GM11168 (cell line): ENCODE results near the gene COL6A2.
"Not testable (repeated sequence)": the region's sequence is repeated elsewhere in the genome, so short reads cannot be mapped to it uniquely, and the experiment has no call there.

Experiments
- in situ Hi-C: fragments of 300-500 bp; cut with MboI; formaldehyde crosslinking; loops from one replicate; pipeline ENCODE4 v1.12.0; 2022; ENCODE audit warnings: low sequenced_read_pairs; ENCODE audit not compliant: unreplicated experiment

The COL6A2 gene

DNA sequence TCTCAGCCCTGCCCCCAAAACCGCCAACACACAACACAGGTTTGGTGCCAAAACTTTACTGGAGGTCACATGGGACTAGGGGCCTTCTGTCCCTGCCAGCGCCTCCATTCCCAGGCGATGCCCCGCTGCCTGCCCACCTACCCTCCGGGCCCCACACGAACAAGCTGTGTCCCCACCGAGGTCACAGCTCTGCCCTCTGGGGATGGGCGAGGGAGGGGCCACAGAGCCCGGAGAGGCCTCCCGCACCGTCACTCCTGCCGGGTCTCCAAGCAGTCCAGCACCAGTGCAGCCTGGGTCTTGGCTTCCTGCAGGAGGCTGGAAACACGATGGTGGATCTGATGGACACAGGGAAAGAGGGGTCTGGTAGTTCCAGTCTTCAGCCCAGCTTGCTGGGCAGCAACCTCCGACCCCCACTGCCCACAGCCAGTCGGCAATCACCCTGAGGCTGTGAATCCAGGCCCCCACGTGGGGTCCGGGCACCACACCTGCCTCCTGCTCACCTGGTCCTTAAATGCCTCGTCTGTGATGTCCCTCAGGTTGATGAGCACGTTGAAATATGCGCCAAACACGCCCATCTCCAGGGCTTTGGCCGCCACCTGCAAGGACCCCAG, 38.9 kb downstream of the COL6A2 start:
- in situ Hi-C loops = no loop called here

DNA sequence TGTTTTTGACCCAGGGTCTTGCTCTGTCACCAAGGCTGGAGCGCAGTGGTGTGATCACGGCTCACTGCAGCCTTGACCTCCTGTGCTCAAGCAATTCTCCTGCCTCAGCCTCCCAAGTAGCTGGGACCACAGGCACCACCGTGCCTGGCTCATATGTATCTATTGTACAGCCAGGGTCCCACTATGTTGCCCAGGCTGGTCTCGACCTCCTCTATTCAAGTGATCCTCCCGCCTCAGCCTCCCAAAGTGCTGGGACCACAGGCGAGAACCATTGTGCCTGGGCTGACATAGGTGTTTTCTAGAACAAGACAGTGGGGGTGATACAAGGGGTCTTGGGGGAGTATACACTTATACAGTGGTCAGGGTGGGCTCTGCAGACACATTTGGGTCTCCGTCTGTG, 40.0 kb downstream of the COL6A2 start:
- in situ Hi-C loops = no loop called here

DNA sequence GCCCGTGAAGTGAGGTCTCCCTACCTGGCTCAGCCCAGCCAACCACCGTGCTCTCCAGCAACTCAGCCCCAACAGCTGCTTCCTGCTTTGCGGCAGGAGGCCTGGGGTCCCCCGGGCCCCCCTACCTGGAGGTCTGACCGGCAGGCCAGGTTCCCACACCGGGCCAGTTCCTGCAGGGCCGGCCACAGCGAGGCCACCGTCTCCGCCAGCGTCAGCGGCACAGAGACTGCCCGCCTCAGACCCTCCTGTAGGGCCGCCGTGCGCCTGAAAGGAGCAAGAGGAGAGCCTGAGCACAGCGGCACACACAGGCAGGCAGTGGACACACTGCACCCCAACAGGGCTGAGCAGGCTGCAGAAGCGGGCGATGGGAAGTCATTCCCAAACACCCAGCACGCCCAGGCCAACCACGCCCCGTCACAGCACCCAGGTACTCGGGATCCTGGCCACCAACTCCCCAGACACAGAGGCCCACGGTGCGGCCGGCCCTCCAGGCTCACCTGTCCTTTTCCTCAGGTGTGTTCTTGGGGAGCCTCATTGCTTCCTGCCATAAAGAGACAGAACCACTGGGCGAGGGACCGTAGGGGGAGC, 40.6 kb downstream of the COL6A2 start:
- in situ Hi-C loops = no loop called here

DNA sequence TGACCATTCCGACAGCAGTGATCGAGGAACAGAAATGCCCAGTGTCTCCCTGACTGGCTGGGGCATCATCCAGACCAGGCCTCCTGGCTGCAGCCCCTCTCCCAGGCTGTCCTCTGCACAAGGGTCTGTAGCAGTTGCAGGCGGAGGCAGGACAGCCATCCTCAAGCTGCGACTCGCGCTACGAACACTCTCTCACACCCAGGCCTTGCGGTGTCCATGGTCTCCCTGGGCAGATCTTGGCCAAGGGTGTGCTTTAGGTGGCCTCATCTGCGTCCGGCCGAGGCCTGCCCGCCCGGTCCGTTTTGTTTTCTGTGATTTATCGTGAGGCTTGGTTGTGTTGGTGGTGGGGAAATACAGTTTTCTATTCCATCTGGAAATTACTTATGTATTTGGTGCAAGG, 41.8 kb downstream of the COL6A2 start:
- in situ Hi-C loops = no loop called here

DNA sequence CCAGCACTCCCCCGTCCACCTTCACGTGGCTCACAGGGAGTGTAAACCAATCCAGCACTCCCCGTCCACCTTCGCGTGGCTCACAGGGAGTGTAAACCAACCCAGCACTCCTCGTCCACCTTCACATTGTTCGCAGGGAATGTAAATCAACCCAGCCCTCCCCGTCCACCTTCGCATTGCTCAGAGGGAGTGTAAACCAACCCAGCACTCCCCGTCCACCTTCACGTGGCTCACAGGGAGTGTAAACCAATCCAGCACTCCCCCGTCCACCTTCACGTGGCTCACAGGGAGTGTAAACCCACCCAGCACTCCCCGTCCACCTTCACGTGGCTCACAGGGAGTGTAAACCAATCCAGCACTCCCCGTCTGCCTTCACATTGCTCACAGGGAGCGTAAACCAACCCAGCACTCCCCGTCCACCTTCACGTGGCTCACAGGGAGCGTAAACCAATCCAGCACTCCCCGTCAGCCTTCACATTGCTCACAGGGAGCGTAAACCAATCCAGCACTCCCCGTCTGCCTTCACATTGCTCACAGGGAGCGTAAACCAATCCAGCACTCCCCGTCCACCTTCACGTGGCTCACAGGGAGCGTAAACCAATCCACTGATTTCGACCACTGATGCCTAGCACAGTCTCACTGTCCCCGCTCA, 42.6 kb downstream of the COL6A2 start:
- in situ Hi-C loops = not testable (repeated sequence)

DNA sequence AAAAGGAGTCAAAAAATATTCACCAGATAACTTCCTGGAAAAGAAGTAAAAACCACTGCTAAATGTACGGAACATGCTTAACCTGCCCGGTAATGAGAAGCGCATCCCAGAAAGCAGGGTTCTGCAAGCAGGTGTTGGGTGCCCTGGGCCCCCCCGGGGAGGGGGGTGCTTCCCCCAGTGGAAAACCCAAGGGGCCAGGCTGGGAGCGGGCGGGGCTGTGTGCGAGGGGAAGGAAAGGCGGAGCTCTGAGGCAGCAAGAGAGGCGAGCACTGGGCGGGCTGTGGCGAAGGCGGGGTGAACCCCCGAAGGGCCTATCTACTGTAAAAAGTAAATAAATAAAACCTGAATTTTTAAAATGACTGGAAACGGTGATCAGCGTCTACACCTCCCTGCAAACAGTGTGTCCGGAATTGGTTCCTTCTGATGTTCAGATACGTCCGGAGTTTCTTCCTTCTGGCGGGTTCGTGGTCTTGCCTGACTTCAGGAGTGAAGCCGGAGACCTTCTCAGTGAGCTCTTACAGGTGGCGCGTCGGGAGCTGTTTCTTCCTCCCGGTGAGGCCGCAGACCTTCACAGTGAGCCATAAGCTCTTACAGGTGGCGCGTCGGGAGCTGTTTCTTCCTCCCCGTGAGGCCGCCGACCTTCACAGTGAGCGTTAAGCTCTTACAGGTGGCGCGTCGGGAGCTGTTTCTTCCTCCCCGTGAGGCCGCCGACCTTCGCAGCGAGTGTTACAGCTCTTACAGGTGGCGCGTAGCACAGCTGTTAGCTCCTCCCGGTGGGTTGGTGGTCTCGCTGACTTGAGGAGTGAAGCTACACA, 44.1 kb downstream of the COL6A2 start:
- in situ Hi-C loops = no loop called here

DNA sequence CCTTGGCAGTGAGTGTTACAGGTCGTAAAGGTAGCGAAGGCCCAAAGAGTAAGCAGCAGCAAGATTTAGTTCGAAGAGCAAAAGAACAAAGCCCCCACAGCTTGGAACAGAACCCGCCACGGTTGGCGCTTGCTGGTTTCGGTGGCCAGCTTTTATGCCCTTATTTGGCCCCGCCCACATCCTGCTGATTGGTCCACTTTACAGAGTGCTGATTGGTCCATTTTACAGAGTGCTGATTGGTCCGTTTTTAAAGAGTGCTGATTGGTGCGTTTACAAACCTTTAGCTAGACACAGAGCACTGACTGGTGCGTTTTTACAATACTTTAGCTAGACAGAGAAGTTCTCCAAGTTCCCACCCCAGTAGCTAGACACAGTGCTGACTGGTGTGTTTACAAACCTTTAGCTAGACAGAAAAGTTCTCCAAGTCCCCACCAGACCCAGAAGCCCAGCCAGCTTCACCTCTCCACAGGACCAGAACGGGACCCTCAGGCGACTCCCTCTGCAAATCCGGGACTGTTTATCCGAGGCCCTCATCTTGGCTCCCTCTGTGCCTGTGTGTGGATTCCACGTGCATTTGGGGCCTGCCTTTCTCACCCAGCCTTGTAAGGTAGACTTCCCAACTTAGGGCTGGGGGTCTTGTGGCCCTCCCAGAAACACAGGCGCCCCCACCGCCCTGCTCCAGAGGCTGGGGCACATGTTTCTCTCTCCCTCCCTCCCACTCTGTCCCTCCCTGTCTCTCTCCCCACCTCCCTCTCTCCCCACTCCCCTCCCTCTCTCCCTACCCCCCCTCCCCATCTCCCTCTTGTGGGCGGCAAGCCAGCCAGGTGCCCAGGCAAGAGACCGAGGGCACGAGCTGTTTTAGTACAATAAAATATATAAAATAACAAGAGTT, 44.9 kb downstream of the COL6A2 start:
- in situ Hi-C loops = no loop called here

DNA sequence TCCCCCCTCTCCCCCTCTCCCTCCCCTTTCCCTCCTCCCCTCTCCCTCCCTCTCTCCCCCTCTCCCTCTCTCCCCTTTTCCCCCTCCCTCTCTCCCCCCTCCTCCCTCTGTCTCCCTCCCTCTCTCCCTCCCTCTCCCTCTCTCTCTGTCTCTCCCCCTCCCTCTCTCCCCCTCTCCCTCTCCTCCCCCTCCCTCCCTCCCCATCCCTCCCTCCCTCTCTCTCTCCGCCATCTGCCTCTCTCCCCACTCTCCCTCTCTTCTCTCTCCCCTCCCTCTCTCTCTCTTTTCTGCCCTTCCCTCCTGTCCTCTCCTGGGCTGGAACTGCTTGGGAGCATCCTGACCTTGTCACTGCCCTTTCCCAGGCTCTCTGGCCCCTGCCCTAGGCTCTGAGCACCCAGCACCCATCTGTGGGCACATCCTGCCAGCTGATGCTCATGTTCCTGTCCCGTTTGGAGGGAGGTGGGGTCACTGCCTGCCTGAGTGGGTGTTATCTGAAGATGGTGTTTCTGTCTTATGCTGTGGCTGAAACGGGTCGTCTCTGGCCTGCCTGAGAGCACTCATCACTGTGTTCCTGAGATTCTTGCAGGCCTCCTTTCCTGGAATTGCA, 46.7 kb downstream of the COL6A2 start:
- in situ Hi-C loops = no loop called here

DNA sequence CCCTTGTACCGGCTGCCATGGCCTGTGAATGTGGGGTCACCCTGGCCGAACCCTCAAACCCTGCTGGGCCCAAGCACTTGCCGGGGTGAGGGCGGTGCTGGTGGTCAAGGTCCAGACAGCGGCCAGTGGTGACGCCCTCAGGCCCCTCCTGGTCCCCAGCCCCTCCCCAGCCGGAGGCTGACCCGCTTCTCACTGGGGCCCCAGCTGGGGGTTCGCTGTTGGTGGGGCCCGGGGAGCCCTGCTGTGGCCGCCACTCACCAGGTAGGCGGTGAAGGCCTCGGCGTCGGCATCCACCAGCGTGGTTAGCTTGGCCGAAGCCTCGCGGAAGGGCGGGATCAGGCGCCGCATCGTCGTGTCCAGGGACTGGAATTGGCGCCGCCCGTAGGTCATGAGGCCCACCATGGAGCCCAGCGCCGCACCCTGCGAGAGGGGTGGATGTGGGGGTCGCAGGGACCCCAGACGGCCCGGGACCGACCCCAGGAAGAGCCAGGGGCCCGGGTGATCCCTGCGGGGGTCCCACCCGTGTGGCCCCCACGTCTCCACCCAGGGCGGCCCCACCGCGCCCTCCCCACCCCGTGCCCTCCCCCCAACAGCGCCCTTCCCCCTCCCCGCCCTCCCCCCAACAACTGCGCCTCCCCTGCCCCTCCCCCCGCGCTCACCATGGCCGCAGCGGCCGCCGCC, 47.4 kb downstream of the COL6A2 start:
- in situ Hi-C loops = no loop called here

DNA sequence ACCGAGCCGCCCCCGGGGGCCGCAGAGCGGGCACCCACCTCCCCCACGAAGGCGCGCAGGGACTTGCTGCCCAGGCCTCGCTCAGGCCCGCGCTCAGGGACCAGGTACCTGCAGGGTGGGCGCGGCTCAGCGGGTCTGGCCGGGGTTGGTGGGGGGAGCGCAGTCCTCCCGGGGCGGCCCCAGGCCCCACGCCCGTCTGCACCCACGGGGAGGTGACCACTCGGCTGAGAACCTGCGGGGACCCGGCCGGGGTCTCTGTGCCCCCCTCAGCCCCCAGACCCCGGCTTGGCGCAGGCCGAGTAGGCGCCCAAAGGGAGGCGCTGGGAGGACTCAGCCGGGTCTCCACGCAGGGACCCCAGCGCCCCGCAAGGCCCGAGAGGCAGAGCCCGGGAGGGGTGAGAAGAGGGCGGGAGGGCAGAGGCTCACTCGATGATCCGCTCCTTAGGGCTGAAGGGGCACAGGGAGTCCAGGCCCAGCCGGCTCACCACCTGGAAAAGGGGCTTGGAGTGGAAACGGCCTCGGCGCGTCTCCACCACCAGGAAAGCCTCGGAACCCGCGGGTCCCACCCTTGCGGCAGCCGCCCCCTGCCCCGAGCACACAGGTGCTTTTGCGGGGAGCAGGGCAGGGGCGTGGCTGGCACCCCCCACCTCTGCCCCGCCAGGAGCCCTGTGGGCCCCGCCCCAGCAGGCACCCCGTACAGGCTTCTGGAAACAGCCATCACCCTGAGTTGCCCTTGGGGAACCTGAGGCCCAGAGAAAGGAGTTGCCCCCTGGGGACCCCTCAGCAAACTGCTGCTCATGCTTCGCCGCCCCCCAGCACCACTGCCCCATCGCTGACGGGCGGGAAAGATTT, 48.2 kb downstream of the COL6A2 start:
- in situ Hi-C loops = no loop called here

DNA sequence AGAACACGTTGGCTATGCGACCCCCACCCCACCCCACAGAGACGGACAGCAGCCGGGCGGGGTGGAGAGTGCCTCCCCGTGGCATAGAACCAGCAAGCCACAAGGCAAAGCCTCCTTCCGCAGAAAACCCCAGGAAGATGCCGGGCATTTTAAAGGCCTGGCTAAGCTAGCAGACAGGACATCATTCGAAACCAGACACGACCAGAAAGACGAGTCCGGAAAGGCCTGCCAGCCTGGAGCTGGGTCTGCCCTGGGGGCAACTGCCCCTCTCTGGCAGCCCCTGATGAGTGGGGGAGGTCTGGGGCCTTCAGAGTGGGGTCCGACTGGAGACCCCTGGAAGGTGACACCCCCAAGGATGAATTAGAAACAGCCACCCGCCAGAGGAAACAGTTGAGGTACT, 48.9 kb downstream of the COL6A2 start:
- in situ Hi-C loops = no loop called here

DNA sequence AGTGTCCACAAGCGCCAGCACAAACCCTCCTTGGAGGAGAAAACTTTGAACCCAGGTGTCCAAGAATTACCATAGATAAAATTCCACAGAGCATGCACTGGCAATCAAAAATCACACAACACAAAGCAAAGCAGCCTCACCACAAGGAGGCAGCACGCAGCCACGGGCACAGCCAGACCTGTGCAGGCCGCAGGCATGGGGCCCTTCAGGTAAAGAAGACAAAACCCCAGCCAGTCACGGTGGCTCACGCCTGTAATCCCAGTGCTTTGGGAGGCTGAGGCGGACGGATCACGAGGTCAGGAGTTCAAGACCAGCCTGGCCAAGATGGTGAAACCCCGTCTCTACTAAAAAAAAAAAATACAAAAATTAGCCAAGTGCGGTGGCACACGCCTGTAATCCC, 49.5 kb downstream of the COL6A2 start:
- in situ Hi-C loops = not testable (repeated sequence)

DNA sequence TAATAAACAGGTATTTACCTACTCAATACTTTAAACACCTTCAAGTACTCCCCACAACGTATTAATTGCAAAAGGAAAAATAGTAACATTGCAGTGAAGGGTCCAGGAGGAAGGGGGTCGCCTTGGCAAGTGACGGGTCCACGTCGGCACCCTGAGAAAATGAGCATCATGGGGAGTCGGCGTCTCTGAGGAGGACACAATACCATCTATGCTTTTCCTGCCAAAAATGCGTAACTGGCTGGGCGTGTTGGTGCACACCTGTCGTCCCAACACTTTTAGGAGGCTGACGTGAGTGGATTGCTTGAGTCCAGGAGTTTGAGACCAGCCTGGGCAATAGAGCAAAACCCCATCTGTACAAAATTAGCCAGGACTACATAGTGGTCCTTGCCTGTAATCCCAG, 50.2 kb downstream of the COL6A2 start:
- in situ Hi-C loops = no loop called here

DNA sequence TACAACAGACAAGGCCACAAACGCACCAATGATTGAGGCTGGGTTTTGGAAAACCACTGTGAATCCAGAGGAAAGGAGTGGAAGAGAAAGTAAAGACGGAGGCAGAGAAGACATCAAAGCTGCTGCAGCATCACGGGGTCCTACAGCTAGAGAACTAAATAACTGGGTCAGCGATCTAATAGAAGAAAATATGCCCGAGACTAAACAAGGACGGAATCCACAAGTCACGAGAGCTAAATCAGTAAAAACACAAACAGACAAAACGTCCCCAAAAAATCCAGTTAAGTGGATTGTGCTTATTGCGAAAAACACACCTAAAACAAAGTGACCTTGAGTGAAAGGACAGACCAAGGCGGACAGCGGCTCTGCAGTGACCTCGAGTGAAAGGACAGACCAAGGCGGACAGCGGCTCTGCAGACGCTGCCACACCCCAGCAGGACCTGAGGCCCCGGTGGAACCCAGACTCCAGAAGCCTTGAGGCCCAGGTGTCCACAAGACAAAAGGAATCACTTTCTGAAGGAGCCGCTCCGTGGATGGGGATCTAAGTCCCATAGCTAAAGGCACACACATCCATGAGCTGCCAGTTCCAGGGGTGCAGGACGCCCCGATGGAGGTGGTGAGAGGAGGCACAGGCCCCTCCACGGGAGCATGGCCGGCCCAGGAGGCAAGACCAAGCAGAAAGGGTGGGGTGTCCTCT, 51.4 kb downstream of the COL6A2 start:
- in situ Hi-C loops = no loop called here

DNA sequence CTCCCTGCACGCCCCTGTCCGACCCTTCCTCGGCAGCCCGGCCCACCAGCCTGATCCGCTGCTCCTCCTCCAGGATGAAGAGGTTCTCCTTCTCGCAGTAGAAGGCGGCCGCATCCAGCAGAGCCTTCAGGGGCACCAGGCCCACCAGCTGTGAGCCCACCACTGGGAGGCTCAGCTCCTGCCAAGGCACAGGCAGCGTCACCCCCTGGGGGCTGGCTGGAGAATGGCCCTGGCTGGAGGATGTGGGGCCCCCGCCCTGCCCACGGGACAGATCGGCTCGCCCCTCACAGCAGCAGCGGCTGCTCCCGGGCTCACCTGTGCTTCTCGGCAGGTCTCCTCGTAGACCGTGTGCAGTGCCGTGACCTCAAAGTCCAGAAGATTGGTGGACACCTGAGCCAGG, 52.2 kb downstream of the COL6A2 start:
- in situ Hi-C loops = no loop called here

DNA sequence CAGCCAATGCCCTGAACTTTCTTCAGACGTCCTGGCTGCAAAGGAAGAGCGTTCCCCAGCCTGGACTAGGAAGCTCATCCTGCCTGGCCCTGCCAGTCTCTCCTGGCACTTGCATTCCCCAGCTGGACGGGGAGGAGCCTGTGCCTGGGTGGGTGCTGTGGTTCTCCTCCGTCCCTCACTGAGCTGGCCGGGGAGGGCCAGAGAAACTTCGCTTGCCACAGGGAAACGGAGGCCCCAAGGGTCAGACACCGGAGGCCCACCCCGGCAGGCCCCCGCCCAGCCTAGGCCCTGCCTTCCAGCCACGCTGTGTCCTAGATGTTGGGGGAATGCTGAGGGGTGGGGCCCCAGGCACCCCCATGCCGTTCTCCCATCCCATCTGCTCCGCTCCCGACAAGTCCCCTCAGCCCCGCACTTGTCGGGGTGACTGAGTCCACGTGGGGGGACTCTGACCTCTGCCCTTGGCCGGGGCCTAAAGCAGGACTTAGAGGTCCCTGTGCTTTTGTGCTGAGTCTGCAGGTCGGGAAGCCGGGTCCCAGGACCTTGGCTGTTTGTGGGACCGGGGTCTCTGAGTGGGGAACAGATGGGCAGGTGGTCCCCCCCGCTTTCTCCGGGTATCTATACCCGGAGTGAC, 52.7 kb downstream of the COL6A2 start:
- in situ Hi-C loops = no loop called here

DNA sequence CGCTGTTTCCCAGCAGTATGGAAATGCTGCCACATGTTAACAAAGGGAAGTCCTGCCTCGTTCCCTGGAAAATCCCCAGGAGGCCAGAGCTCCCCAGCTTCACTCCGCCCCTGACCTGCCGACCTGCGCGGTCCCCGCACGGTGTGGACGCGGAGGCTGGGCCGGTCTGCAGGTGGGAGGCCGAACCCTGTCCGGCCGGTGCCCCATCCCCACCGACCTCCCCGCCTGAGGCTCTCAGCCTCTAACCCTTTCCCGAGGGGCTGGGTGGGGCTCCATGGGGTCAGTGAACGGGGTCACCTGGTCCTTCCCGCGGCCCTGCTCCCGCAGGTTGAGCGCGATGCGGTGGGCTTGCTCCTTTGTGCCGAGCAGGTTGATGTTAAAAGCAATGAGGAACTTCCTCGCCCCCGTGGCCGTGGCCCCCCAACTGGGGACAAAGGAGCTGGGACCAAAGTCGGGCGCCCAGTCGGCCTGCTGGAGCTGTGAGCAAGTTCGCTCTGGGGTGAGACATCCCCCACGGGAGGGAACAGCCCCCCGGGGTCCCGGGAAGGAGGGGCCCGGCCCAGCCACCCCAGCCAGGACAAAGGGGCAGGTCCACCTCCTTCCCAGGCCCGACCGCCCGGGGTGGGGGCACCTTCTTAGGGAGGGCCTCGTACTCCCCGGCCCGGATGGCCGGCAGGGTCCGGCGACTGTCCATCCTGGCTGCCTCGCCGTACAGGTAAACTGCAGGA, 53.5 kb downstream of the COL6A2 start:
- in situ Hi-C loops = no loop called here
